Measurements from ENCODE around the gene EFCAB8. TPM values are rescaled to one million over a fixed set of nuclear protein-coding genes. Genes with fewer than 3 reads are reported as not detected.

The EFCAB8 gene
- total RNA-seq, 4 donors from 2014 or later = 1.4 to 1.5 TPM; not detected in 2

GRCh38 chr20:32848846-32849245, 9.9 kb upstream of the EFCAB8 start:
- Histone ChIP-seq H3K27ac (no peak overlapping the region), H3K4me3 (no peak overlapping the region), H3K9me3 (no peaks in the 10 kb centered on the region), H3K27me3 (no peaks in the 10 kb centered on the region), H3K36me3 (no peaks in the 10 kb centered on the region), H3K4me1 (no peaks in the 10 kb centered on the region)
- no peak for TF ChIP-seq CTCF (IDR thresholded peaks at IDR 0.05)
- intact Hi-C loops (cut with DNase I; ENCODE audit: low total_unique reads) = no loop called here
- no peak for DNase-seq

- Histone ChIP-seq H3K4me1 (no peaks in the 10 kb centered on the region), H3K27me3 (no peaks in the 10 kb centered on the region), H3K4me3 (no peak overlapping the region), H3K27ac (no peak overlapping the region), H3K36me3 (no peaks in the 10 kb centered on the region), H3K9me3 (no peaks in the 10 kb centered on the region)
- no peak for TF ChIP-seq CTCF (IDR thresholded peaks at IDR 0.05)
- no peak for TF ChIP-seq POLR2A (IDR thresholded peaks at IDR 0.05)
- intact Hi-C loops (cut with DNase I; ENCODE audit: low total_unique reads) = no loop called here
- DNase-seq = no peak
Measured at GRCh38 chr20:32849577-32849976, 9.1 kb upstream of the EFCAB8 start.

GRCh38 chr20:32855387-32855786, 3.3 kb upstream of the EFCAB8 start:
- TF ChIP-seq POLR2A (IDR thresholded peaks at IDR 0.05) = no peak
- no peak for TF ChIP-seq CTCF (IDR thresholded peaks at IDR 0.05)
- Histone ChIP-seq H3K36me3 (no peaks in the 10 kb centered on the region), H3K9me3 (no peaks in the 10 kb centered on the region), H3K4me3 (no peak overlapping the region), H3K27me3 (no peaks in the 10 kb centered on the region), H3K27ac (no peak overlapping the region), H3K4me1 (no peaks in the 10 kb centered on the region)
- intact Hi-C loops (cut with DNase I; ENCODE audit: low total_unique reads) = no loop called here
- DNase-seq = no peak

GRCh38 chr20:32858189-32858588, 534 bp upstream of the EFCAB8 start:
- no peak overlapping the region for H3K27ac ChIP-seq
- no peaks in the 10 kb centered on the region for H3K36me3 ChIP-seq
- DNase-seq = no peak
- H3K4me3 ChIP-seq = no peak overlapping the region
- intact Hi-C loops (cut with DNase I; ENCODE audit: low total_unique reads) = no loop called here
- H3K4me1 ChIP-seq = no peaks in the 10 kb centered on the region
- no peaks in the 10 kb centered on the region for H3K27me3 ChIP-seq
- TF ChIP-seq POLR2A (IDR thresholded peaks at IDR 0.05) (no peak), CTCF (IDR thresholded peaks at IDR 0.05) (no peak)
- H3K9me3 ChIP-seq = no peaks in the 10 kb centered on the region

- Histone ChIP-seq H3K4me1 (no peaks in the 10 kb centered on the region), H3K27me3 (no peaks in the 10 kb centered on the region), H3K4me3 (no peak overlapping the region), H3K36me3 (no peaks in the 10 kb centered on the region), H3K9me3 (no peaks in the 10 kb centered on the region), H3K27ac (no peak overlapping the region)
- intact Hi-C loops (cut with DNase I; ENCODE audit: low total_unique reads) = no loop called here
- no peak for DNase-seq
- TF ChIP-seq CTCF (IDR thresholded peaks at IDR 0.05) (no peak), POLR2A (IDR thresholded peaks at IDR 0.05) (no peak)
Measured at GRCh38 chr20:32861446-32861845, 2.7 kb downstream of the EFCAB8 start.

Measured in uterus (tissue), 4 donors.